ENCODE results near the gene TUSC2.

TUSC2 gene

GRCh38 chr3:50354186-50354764, 26.3 kb upstream of the TUSC2 start:
- peaks cover 47% of the 10 kb centered on the region for H4K20me1 ChIP-seq (ENCODE audit: insufficient read depth, low read length, poor library complexity, severe bottlenecking)
- H3K27me3 ChIP-seq (ENCODE audit: insufficient read depth, low read length, poor library complexity, severe bottlenecking): no peaks in the 10 kb centered on the region
- peaks cover 9% of the 10 kb centered on the region; the same call in 1 of the 2 replicates for H3K36me3 ChIP-seq (ENCODE audit: insufficient read depth, low read length)
- peaks cover 49% of the 10 kb centered on the region for H3K4me1 ChIP-seq (ENCODE audit: insufficient read depth, low read length, poor library complexity, severe bottlenecking)
- no peaks in the 10 kb centered on the region for H3K9me3 ChIP-seq (ENCODE audit: insufficient read depth, low read depth, low read length)
- H3K9me2 ChIP-seq (replicated peaks; ENCODE audit: low read depth, low read length): no peaks in the 10 kb centered on the region
- no peaks in the 10 kb centered on the region for H3F3A ChIP-seq (ENCODE audit: low read depth)
- H3K79me2 ChIP-seq (ENCODE audit: insufficient read depth, low read length): peaks cover 66% of the 10 kb centered on the region
- H2AFZ ChIP-seq (ENCODE audit: low read length): no peak overlapping the region
- TF ChIP-seq, protein P1, sequence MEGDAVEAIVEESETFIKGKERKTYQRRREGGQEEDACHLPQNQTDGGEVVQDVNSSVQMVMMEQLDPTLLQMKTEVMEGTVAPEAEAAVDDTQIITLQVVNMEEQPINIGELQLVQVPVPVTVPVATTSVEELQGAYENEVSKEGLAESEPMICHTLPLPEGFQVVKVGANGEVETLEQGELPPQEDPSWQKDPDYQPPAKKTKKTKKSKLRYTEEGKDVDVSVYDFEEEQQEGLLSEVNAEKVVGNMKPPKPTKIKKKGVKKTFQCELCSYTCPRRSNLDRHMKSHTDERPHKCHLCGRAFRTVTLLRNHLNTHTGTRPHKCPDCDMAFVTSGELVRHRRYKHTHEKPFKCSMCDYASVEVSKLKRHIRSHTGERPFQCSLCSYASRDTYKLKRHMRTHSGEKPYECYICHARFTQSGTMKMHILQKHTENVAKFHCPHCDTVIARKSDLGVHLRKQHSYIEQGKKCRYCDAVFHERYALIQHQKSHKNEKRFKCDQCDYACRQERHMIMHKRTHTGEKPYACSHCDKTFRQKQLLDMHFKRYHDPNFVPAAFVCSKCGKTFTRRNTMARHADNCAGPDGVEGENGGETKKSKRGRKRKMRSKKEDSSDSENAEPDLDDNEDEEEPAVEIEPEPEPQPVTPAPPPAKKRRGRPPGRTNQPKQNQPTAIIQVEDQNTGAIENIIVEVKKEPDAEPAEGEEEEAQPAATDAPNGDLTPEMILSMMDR (conservative IDR thresholded peaks at IDR 0.05; ENCODE audit: low read length): no peak
- no peak for TF ChIP-seq EZH2phosphoT487 (IDR thresholded peaks at IDR 0.05; ENCODE audit: borderline replicate concordance)
- no peak overlapping the region for H3K9ac ChIP-seq (ENCODE audit: low read depth, low read length, poor library complexity, severe bottlenecking)
- no peak overlapping the region for H3K4me2 ChIP-seq (ENCODE audit: low read depth, low read length, poor library complexity, severe bottlenecking)
- H3K4me3 ChIP-seq (ENCODE audit: low read length, poor library complexity, severe bottlenecking): no peak overlapping the region

DNA sequence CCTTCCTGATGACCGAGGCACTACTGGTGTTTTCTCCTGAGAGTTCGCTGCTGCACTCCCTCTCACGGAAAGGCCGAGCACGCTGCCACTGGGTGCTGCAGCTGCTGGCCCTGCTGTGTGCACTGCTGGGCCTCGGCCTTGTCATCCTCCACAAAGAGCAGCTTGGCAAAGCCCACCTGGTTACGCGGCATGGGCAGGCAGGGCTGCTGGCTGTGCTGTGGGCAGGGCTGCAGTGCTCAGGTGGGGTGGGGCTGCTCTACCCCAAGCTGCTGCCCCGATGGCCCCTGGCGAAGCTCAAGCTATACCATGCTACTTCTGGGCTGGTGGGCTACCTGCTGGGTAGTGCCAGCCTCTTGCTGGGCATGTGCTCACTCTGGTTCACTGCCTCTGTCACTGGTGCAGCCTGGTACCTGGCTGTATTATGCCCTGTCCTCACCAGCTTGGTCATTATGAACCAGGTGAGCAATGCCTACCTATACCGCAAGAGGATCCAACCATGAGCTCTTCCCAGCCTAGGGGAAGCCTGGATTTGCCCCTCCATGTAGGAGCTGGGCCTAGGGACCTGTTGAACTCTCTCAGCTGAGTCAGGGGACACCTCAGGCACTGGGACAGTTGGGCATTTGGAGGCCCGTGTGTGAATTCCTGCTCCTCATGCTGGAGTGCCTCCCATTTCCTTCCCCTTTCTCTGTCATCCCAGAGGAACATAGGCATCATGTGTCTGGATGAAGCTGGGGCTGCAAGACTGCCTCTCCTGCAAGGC, 25.4 kb upstream of the TUSC2 start:
- H3K36me3 ChIP-seq (ENCODE audit: insufficient read depth, low read length): peaks cover 9% of the 10 kb centered on the region; the same call in 1 of the 2 replicates
- no peak overlapping the region for H2AFZ ChIP-seq (ENCODE audit: low read length)
- no peak overlapping the region for H3K4me2 ChIP-seq (ENCODE audit: low read depth, low read length, poor library complexity, severe bottlenecking)
- TF ChIP-seq, protein P1 (conservative IDR thresholded peaks at IDR 0.05; ENCODE audit: low read length): no peak
- no peak for TF ChIP-seq EZH2phosphoT487 (IDR thresholded peaks at IDR 0.05; ENCODE audit: borderline replicate concordance)
- no peaks in the 10 kb centered on the region for H3K9me2 ChIP-seq (replicated peaks; ENCODE audit: low read depth, low read length)
- no peak overlapping the region for H3K4me3 ChIP-seq (ENCODE audit: low read length, poor library complexity, severe bottlenecking)
- no peaks in the 10 kb centered on the region for H3F3A ChIP-seq (ENCODE audit: low read depth)
- H3K27me3 ChIP-seq (ENCODE audit: insufficient read depth, low read length, poor library complexity, severe bottlenecking): no peaks in the 10 kb centered on the region
- peaks cover 56% of the 10 kb centered on the region for H3K4me1 ChIP-seq (ENCODE audit: insufficient read depth, low read length, poor library complexity, severe bottlenecking)
- peaks cover 66% of the 10 kb centered on the region for H3K79me2 ChIP-seq (ENCODE audit: insufficient read depth, low read length)
- no peak overlapping the region for H3K9ac ChIP-seq (ENCODE audit: low read depth, low read length, poor library complexity, severe bottlenecking)
- peaks cover 40% of the 10 kb centered on the region for H4K20me1 ChIP-seq (ENCODE audit: insufficient read depth, low read length, poor library complexity, severe bottlenecking)
- H3K9me3 ChIP-seq (ENCODE audit: insufficient read depth, low read depth, low read length): no peaks in the 10 kb centered on the region

DNA sequence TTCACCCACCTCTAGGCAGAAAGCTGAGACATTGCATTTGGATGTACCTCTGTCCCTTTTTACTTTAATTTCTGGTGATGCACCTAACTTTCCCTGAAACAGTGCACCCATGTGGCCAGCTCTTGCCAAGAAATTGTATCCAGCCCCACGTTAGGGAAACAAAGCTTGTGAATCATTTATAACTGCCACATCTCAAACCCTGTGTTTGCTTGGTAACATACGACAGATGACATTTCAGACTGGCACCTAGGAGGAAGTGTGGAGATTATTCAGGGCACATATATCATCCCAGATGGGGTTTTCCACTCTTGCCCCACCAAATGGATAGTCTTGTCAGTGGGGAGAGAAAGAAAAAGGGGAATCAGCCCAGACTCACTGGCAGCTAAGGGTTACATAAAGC, 24.8 kb upstream of the TUSC2 start:
- peaks cover 64% of the 10 kb centered on the region for H3K79me2 ChIP-seq (ENCODE audit: insufficient read depth, low read length)
- peaks cover 16% of the 10 kb centered on the region; the same call in 1 of the 2 replicates for H3K36me3 ChIP-seq (ENCODE audit: insufficient read depth, low read length)

More for the DNA sequence above, 24.8 kb upstream of the TUSC2 start:
- Histone ChIP-seq H3K9me3 (ENCODE audit: insufficient read depth, low read depth, low read length) (no peaks in the 10 kb centered on the region), H3K4me3 (ENCODE audit: low read length, poor library complexity, severe bottlenecking) (no peak overlapping the region), H3K4me1 (ENCODE audit: insufficient read depth, low read length, poor library complexity, severe bottlenecking) (peaks cover 53% of the 10 kb centered on the region), H2AFZ (ENCODE audit: low read length) (no peak overlapping the region), H4K20me1 (ENCODE audit: insufficient read depth, low read length, poor library complexity, severe bottlenecking) (peaks cover 33% of the 10 kb centered on the region), H3K9ac (ENCODE audit: low read depth, low read length, poor library complexity, severe bottlenecking) (no peak overlapping the region), H3K9me2 (replicated peaks; ENCODE audit: low read depth, low read length) (no peaks in the 10 kb centered on the region), H3K27me3 (ENCODE audit: insufficient read depth, low read length, poor library complexity, severe bottlenecking) (no peaks in the 10 kb centered on the region), H3F3A (ENCODE audit: low read depth) (no peaks in the 10 kb centered on the region), H3K4me2 (ENCODE audit: low read depth, low read length, poor library complexity, severe bottlenecking) (no peak overlapping the region)
- no peak for TF ChIP-seq EZH2phosphoT487 (IDR thresholded peaks at IDR 0.05; ENCODE audit: borderline replicate concordance)
- TF ChIP-seq, protein P1 (conservative IDR thresholded peaks at IDR 0.05; ENCODE audit: low read length): peak; percentile 52
